Common myeloid progenitor, CD34-positive (primary cell): ENCODE measurements around the gene TMPRSS11A.
A peak's percentile ranks its signal among the peaks of the same experiment; 100 is the strongest.

Experiments used
- CTCF ChIA-PET: fragments of 350-600 bp; sonication (Branson Sonifier 250); formaldehyde crosslinking; loops from one replicate; lab custom pipeline; 2021; ENCODE audit warnings: antibody characterized with exemption; lab: Charles Lee
- POLR2A ChIA-PET: fragments of 350-600 bp; sonication (Branson Sonifier 250); formaldehyde crosslinking; loops from one replicate; lab custom pipeline; 2021; ENCODE audit warnings: antibody characterized with exemption; lab: Charles Lee
- DNase-seq, 3 donors: peaks; one replicate each; pipeline versions ENCODE4 v3.0.0 to v3.0.0-alpha.2; 2013
- H3K27ac ChIP-seq, 2 experiments: 1 replicate in 1 of 2; 2 replicates in 1 of 2; pipeline ENCODE4 v1.7.0; 2013; ENCODE audit warnings: inconsistent platforms in 2 of 2, low read length in 2 of 2, mild to moderate bottlenecking in 2 of 2, low read depth in 1 of 2, moderate library complexity in 1 of 2; ENCODE audit not compliant: severe bottlenecking in 2 of 2, insufficient read depth in 1 of 2, poor library complexity in 1 of 2
- H3K27me3 ChIP-seq, 5 experiments: replicated peaks in 2 of 5; 1 replicate in 3 of 5; 2 replicates in 2 of 5; pipeline versions ENCODE4 v1.6.1 to v1.7.0; 2013; ENCODE audit warnings: low read length in 4 of 5, mild to moderate bottlenecking in 2 of 5, moderate library complexity in 2 of 5, inconsistent platforms in 1 of 5; ENCODE audit not compliant: insufficient read depth in 5 of 5, control insufficient read depth in 4 of 5
- H3K36me3 ChIP-seq, 4 experiments: 1 replicate in 2 of 4; 2 replicates in 2 of 4; pipeline versions ENCODE4 v1.6.1 to v1.7.0; 2013; ENCODE audit warnings: low read length in 3 of 4, control low read depth in 1 of 4, mild to moderate bottlenecking in 1 of 4; ENCODE audit not compliant: control insufficient read depth in 4 of 4, insufficient read depth in 4 of 4
- H3K4me1 ChIP-seq, 4 experiments: 1 replicate in 3 of 4; 2 replicates in 1 of 4; pipeline versions ENCODE4 v1.6.1 to v1.7.1; 2013; ENCODE audit warnings: low read length in 3 of 4, mild to moderate bottlenecking in 3 of 4, control low read depth in 1 of 4, inconsistent platforms in 1 of 4, moderate library complexity in 1 of 4; ENCODE audit not compliant: control insufficient read depth in 4 of 4, insufficient read depth in 4 of 4; ENCODE audit errors: control extremely low read depth in 1 of 4
- H3K4me3 ChIP-seq, 7 experiments: 1 replicate in 4 of 7; 2 replicates in 3 of 7; pipeline versions ENCODE4 v1.5.1 to v1.7.0; 2013; ENCODE audit warnings: mild to moderate bottlenecking in 7 of 7, low read length in 6 of 7, moderate library complexity in 6 of 7, inconsistent platforms in 2 of 7, low read depth in 2 of 7, control low read depth in 1 of 7; ENCODE audit not compliant: insufficient read depth in 4 of 7, control insufficient read depth in 1 of 7; ENCODE audit errors: extremely low read depth in 1 of 7
- H3K9me3 ChIP-seq, 5 experiments: 1 replicate in 4 of 5; 2 replicates in 1 of 5; pipeline versions ENCODE4 v1.6.1 to v1.7.1; 2013; ENCODE audit warnings: low read length in 4 of 5, mild to moderate bottlenecking in 2 of 5, inconsistent platforms in 1 of 5, low read depth in 1 of 5, moderate library complexity in 1 of 5; ENCODE audit not compliant: control insufficient read depth in 4 of 5, insufficient read depth in 2 of 5; ENCODE audit errors: control extremely low read depth in 1 of 5
- WGBS: methylation state at CpG from one replicate; pipeline ENCODE4 v1.1.5; 2013; ENCODE audit not compliant: insufficient coverage; 5-methylcytosine and 5-hydroxymethylcytosine counted together

TMPRSS11A gene

GRCh38 chr4:67909905-67910584 lies 53.2 kb downstream of the TMPRSS11A start:
- Histone ChIP-seq H3K4me3 (no peak overlapping the region), H3K36me3 (no peaks in the 10 kb centered on the region), H3K27me3 (no peaks in the 10 kb centered on the region), H3K9me3 (peaks cover 0 to 4% (median 0%) of the 10 kb centered on the region in 5 experiments), H3K4me1 (no peaks in the 10 kb centered on the region), H3K27ac (no peak overlapping the region)
- WGBS, result no CpG with 5 or more reads among the region's 6 CpGs
- CTCF ChIA-PET, result interaction anchor here (0.6 to 2.6 kb wide), 10 partner anchors 8 to 363 kb away, joined by 3 to 10 read pairs (median 4); no protein-coding TSS in a partner anchor
- peak in 2 of 3 donors; percentile 42 to 54 for DNase-seq
- POLR2A ChIA-PET, result no interaction called here

DNA sequence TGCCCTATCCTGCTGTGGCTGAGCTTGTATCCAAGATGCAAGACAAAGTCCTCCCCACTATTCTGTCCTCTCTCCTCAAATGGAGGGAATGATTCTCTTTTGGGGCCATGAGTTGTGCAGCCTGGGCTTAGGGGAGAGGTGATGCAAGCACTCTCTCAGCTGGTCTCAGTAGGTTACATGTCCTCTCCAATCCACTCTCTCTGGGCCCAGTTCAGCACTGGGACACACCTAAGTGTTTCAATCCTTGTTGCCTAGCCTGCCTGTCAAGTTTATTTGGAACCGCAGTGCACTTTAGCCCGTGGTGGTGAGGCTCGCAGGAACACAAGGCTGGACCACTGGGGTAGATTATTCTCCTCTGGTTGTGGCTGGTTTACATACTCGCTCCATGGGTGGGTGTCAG lies 55.6 kb downstream of the TMPRSS11A start:
- Histone ChIP-seq H3K27me3 (no peaks in the 10 kb centered on the region), H3K4me3 (no peak overlapping the region), H3K9me3 (peaks cover 0 to 6% (median 0%) of the 10 kb centered on the region in 5 experiments), H3K27ac (no peak overlapping the region), H3K36me3 (no peaks in the 10 kb centered on the region), H3K4me1 (no peaks in the 10 kb centered on the region)
- POLR2A ChIA-PET, result no interaction called here
- 90% methylated on average over 3 of the region's 4 CpGs for WGBS
- CTCF ChIA-PET, result interaction anchor here (1.3 kb wide), 1 partner anchor 12 kb away, joined by 4 read pairs; no protein-coding TSS in a partner anchor
- no peak for DNase-seq

- Histone ChIP-seq H3K4me1 (peaks cover 0 to 14% (median 0%) of the 10 kb centered on the region in 4 experiments), H3K9me3 (peaks cover 0 to 3% (median 2%) of the 10 kb centered on the region in 5 experiments), H3K27ac (no peak overlapping the region), H3K27me3 (no peaks in the 10 kb centered on the region), H3K36me3 (no peaks in the 10 kb centered on the region), H3K4me3 (no peak overlapping the region)
- ChIA-PET CTCF (interaction anchor here (1.3 kb wide), 1 partner anchor 10 kb away, joined by 7 read pairs; no protein-coding TSS in a partner anchor), POLR2A (no interaction called here)
- no peak for DNase-seq
Observed at GRCh38 chr4:67899096-67899495, 64.2 kb downstream of the TMPRSS11A start.

GRCh38 chr4:67897686-67898085 lies 65.6 kb downstream of the TMPRSS11A start:
- Histone ChIP-seq H3K36me3 (no peaks in the 10 kb centered on the region), H3K4me1 (peaks cover 0 to 14% (median 0%) of the 10 kb centered on the region in 4 experiments), H3K4me3 (no peak overlapping the region), H3K9me3 (peaks cover 0 to 3% (median under 1%) of the 10 kb centered on the region in 5 experiments), H3K27ac (no peak overlapping the region), H3K27me3 (no peaks in the 10 kb centered on the region)
- ChIA-PET POLR2A (no interaction called here), CTCF (interaction anchor here (0.8 to 1.5 kb wide), 3 partner anchors 12 to 15 kb away, joined by 3 to 7 read pairs (median 5); partner anchors contain the start of gene TMPRSS11D)
- no peak for DNase-seq

GRCh38 chr4:67896421-67897065 lies 66.8 kb downstream of the TMPRSS11A start:
- ChIA-PET CTCF (interaction anchor here (1.2 kb wide), 1 partner anchor 15 kb away, joined by 4 read pairs; no protein-coding TSS in a partner anchor), POLR2A (no interaction called here)
- Histone ChIP-seq H3K27me3 (no peaks in the 10 kb centered on the region), H3K36me3 (no peaks in the 10 kb centered on the region), H3K4me1 (peaks cover 0 to 14% (median 0%) of the 10 kb centered on the region in 4 experiments), H3K9me3 (peaks cover 0 to 3% (median 0%) of the 10 kb centered on the region in 5 experiments), H3K27ac (no peak overlapping the region), H3K4me3 (peak overlapping the region in 1 of 7 experiments; percentile 35)
- WGBS, result 92% methylated on average over 18 of the region's 26 CpGs
- no peak for DNase-seq

DNA sequence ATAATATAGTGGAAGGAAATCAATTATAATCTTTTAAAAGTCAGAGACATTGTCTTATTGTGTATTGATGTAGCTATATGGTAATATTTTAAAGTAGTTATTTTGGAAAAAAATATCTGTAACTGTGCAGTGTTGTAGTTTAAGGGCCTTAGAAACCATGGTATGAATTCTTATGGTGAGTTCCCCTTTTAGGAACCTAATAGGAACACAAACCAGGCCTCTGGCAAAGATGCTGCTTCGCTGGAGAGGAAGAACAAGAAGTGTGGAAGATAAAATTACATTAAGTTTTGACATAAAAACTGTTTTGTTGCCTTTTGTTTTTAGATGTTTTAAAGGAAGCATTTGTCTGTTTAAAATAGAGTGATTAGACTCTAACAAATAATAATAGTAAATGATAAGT lies 68.6 kb downstream of the TMPRSS11A start:
- WGBS, result no CpG with 5 or more reads among the region's 1 CpG
- Histone ChIP-seq H3K9me3 (peaks cover 0 to 3% (median 0%) of the 10 kb centered on the region in 5 experiments), H3K36me3 (no peaks in the 10 kb centered on the region), H3K4me3 (no peak overlapping the region), H3K27ac (peak overlapping the region in 1 of 2 experiments; percentile 22), H3K27me3 (no peaks in the 10 kb centered on the region), H3K4me1 (peaks cover 0 to 14% (median 0%) of the 10 kb centered on the region in 4 experiments)
- DNase-seq, result peak in 2 of 3 donors; percentile 49 to 52
- CTCF ChIA-PET, result no interaction called here
- POLR2A ChIA-PET, result no interaction called here

GRCh38 chr4:67892905-67893304 lies 70.4 kb downstream of the TMPRSS11A start:
- H3K36me3 ChIP-seq, result no peaks in the 10 kb centered on the region

More at GRCh38 chr4:67892905-67893304, 70.4 kb downstream of the TMPRSS11A start:
- Histone ChIP-seq H3K27me3 (no peaks in the 10 kb centered on the region), H3K9me3 (peaks cover 0 to 3% (median 0%) of the 10 kb centered on the region in 5 experiments), H3K4me1 (peaks cover 0 to 14% (median 0%) of the 10 kb centered on the region in 4 experiments), H3K4me3 (no peak overlapping the region), H3K27ac (no peak overlapping the region)
- WGBS, result 100% methylated on average over 2 of the region's 3 CpGs
- DNase-seq, result no peak
- ChIA-PET POLR2A (no interaction called here), CTCF (interaction anchor here (1.2 to 1.8 kb wide), 3 partner anchors 10 to 18 kb away, joined by 3 to 6 read pairs (median 4); partner anchors contain the start of gene TMPRSS11D)
